ENCODE results near the gene BTBD2.

GRCh38 chr19:2027361-2027760 lies 11.8 kb upstream of the BTBD2 start:
- TF ChIP-seq CTCF (IDR thresholded peaks at IDR 0.05) = no peak
- no peak for TF ChIP-seq EZH2 (IDR thresholded peaks at IDR 0.05; ENCODE audit: borderline replicate concordance, insufficient read depth, low read depth, low read length, poor library complexity, severe bottlenecking)

Measured in B cell (primary cell).